ENCODE results near the gene NUCKS1.

Gene NUCKS1

GRCh38 chr1:205670611-205671430 is 79.2 kb downstream of the NUCKS1 start:
- peak overlapping the region; percentile 73 for H3K27ac Mint-ChIP-seq

GRCh38 chr1:205670150-205670446 is 79.9 kb downstream of the NUCKS1 start:
- Mint-ChIP-seq H3K27ac (peak overlapping the region; percentile 95), H3K27me3 (no peaks in the 10 kb centered on the region)

More at GRCh38 chr1:205670611-205671430, 79.2 kb downstream of the NUCKS1 start:
- Mint-ChIP-seq H3K4me3 (peak overlapping the region in 1 of 2 donors; percentile 6), H3K4me1 (peaks cover 54 to 83% of the 10 kb centered on the region in 2 donors), H3K36me3 (peaks cover 2 to 3% of the 10 kb centered on the region in 2 donors), H3K27me3 (no peaks in the 10 kb centered on the region), H3K9me3 (no peaks in the 10 kb centered on the region)
- no peak for ATAC-seq (replicated peaks)
- no peak for DNase-seq

GRCh38 chr1:205669341-205670149 is 80.4 kb downstream of the NUCKS1 start:
- Mint-ChIP-seq H3K4me3 (peak overlapping the region; percentile 55 to 79), H3K27me3 (no peaks in the 10 kb centered on the region), H3K4me1 (peaks cover 61 to 90% of the 10 kb centered on the region in 2 donors), H3K36me3 (peaks cover 0 to 3% of the 10 kb centered on the region in 2 donors), H3K27ac (peak overlapping the region; percentile 95), H3K9me3 (no peaks in the 10 kb centered on the region)
- peak; percentile 67 to 73 for ATAC-seq (replicated peaks)
- DNase-seq: peak; percentile 71

More at GRCh38 chr1:205670150-205670446, 79.9 kb downstream of the NUCKS1 start:
- Mint-ChIP-seq H3K4me1 (peaks cover 56 to 85% of the 10 kb centered on the region in 2 donors), H3K4me3 (peak overlapping the region; percentile 55 to 79), H3K9me3 (no peaks in the 10 kb centered on the region), H3K36me3 (peaks cover 0 to 3% of the 10 kb centered on the region in 2 donors)
- no peak for ATAC-seq (replicated peaks)
- no peak for DNase-seq

GRCh38 chr1:205668951-205669340 is 81.0 kb downstream of the NUCKS1 start:
- Mint-ChIP-seq H3K9me3 (no peaks in the 10 kb centered on the region), H3K27me3 (no peaks in the 10 kb centered on the region), H3K27ac (peak overlapping the region; percentile 95), H3K36me3 (peaks cover 0 to 3% of the 10 kb centered on the region in 2 donors), H3K4me3 (peak overlapping the region; percentile 55 to 79), H3K4me1 (peaks cover 64 to 93% of the 10 kb centered on the region in 2 donors)
- DNase-seq: peak; percentile 73
- ATAC-seq (replicated peaks): peak; percentile 70 to 71

- H3K27ac Mint-ChIP-seq: peak overlapping the region; percentile 95
- peaks cover 63 to 91% of the 10 kb centered on the region in 2 donors for H3K4me1 Mint-ChIP-seq
- peaks cover 2 to 9% of the 10 kb centered on the region in 2 donors for H3K36me3 Mint-ChIP-seq
- DNase-seq (no peak), ATAC-seq (replicated peaks) (no peak)
- peak overlapping the region; percentile 69 to 74 for H3K4me3 Mint-ChIP-seq
- H3K27me3 Mint-ChIP-seq: no peaks in the 10 kb centered on the region
- no peaks in the 10 kb centered on the region for H3K9me3 Mint-ChIP-seq
Observed at GRCh38 chr1:205667909-205668643, 81.9 kb downstream of the NUCKS1 start.

DNA sequence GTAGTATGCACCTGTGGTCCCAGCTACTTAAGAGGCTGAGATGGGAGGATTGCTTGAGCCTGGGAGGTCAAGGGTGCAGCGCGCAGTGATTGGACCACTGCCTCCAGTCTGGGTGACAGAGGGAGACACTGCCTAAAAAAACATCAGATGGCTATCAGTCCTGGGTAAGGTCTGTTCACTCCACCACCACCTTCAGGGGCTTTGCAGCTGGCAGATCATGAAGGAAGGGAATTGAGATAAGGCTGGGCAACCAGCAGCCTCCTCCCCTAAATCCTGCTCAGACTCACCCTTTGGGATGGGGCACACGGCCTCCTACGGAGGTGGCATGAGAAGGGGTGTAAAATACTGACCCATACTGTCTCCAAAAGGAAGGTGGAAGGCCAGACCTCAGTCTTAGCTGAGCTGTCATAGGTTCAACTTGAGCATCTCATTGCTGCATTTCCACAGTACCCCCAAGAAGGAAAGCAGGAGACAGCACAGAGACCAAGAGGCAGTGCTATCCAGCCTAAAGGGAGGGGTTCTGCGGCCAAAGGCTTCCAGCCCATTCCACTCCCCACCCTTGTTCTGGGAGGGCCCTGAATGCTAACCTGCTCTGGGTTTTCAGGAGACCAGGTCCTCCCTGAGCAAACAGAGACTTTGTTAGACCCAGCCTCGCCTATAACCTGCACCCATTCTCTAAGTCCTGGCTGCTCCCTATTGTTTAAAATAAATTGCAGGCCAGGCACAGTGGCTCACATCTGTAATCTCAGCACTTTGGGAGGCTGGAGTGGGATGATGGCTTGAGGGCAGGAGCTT is 83.4 kb downstream of the NUCKS1 start:
- Mint-ChIP-seq H3K9me3 (no peaks in the 10 kb centered on the region), H3K4me1 (peaks cover 58 to 97% of the 10 kb centered on the region in 2 donors), H3K4me3 (peak overlapping the region; percentile 22 to 29), H3K36me3 (peaks cover 7 to 18% of the 10 kb centered on the region in 2 donors), H3K27ac (peak overlapping the region; percentile 16), H3K27me3 (no peaks in the 10 kb centered on the region)
- ATAC-seq (replicated peaks) (no peak), DNase-seq (no peak)

DNA sequence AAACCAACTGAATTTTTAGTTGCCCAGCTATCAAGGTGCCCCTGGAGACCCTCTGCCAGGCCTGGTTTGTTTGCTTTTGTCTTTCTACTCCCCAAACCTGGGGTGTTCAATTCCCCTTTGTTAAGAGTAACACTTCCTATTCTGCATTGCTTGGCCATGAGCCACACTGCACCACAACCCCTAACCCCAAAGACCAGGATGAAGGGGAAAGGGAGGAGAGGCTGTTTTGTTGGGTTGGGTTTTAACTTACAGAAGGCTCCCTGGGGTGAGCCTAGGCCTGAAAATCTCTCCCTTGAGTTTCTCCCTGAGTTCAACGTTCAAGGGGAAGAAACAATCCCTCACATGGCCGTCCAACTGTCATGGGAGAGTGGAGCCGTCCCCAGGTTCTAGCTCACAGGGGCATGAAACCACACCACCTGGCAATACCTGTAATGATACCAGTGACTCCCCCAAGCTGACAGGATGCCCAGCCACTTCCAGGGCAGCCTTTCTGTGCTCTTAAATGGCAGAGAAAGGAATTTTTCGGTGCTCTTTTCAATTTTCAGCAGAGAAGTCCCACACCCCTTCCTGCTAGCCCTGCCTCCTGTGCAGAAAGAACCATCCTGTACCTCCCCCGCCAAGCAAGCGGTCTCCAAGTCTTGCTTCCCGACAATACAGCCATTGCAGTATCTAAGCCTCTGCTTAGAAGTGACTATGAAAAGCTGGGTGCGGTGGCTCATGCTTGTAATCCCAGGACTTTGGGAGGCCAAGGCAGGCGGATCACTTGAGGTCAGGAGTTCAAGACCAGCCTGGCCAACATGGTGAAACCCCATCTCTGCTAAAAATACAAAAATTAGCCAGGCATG is 84.6 kb downstream of the NUCKS1 start:
- Mint-ChIP-seq H3K4me3 (peak overlapping the region; percentile 22 to 25), H3K4me1 (peaks cover 57 to 94% of the 10 kb centered on the region in 2 donors), H3K27ac (peak overlapping the region; percentile 16), H3K36me3 (peaks cover 7 to 18% of the 10 kb centered on the region in 2 donors), H3K9me3 (no peaks in the 10 kb centered on the region), H3K27me3 (no peaks in the 10 kb centered on the region)
- no peak for DNase-seq
- ATAC-seq (replicated peaks): no peak

GRCh38 chr1:205664399-205665017 is 85.5 kb downstream of the NUCKS1 start:
- H3K4me3 Mint-ChIP-seq: no peak overlapping the region
- H3K9me3 Mint-ChIP-seq: no peaks in the 10 kb centered on the region
- peaks cover 59 to 94% of the 10 kb centered on the region in 2 donors for H3K4me1 Mint-ChIP-seq
- no peaks in the 10 kb centered on the region for H3K27me3 Mint-ChIP-seq
- H3K36me3 Mint-ChIP-seq: peaks cover 7 to 18% of the 10 kb centered on the region in 2 donors
- H3K27ac Mint-ChIP-seq: no peak overlapping the region
- ATAC-seq (replicated peaks) (no peak), DNase-seq (no peak)

- no peak for ATAC-seq (replicated peaks)
- H3K4me1 Mint-ChIP-seq: peaks cover 57 to 93% of the 10 kb centered on the region in 2 donors
- H3K27me3 Mint-ChIP-seq: no peaks in the 10 kb centered on the region
Observed at GRCh38 chr1:205663286-205663936, 86.6 kb downstream of the NUCKS1 start.

More at GRCh38 chr1:205663286-205663936, 86.6 kb downstream of the NUCKS1 start:
- Mint-ChIP-seq H3K4me3 (no peak overlapping the region), H3K27ac (no peak overlapping the region), H3K36me3 (peaks cover 7 to 23% of the 10 kb centered on the region in 2 donors), H3K9me3 (no peaks in the 10 kb centered on the region)
- DNase-seq: no peak

Data from stimulated activated naive B cell treated with anti-CD40 and anti-IgM and Interleukin-4, amounts not matched to agents 10 μg/mL and 1 μg/mL and 100 μg/mL, for 72 hours (primary cell).